ENCODE data around the gene MAN1A1. TPM values are rescaled to one million over a fixed set of nuclear protein-coding genes. Genes with fewer than 3 reads are reported as not detected.

The MAN1A1 gene
- total and polyA plus RNA-seq, 2 of the 4 experiments (the other 2 are of a cell fraction): 5.9 to 6.4 TPM

GRCh38 chr6:119171864-119172588 is 177.5 kb downstream of the MAN1A1 start:
- in situ Hi-C loops (cut with MboI; ENCODE audit: low sequenced_read_pairs): no loop called here
- no peak overlapping the region for H4K91ac ChIP-seq (ENCODE audit: insufficient read depth, low read depth, low read length)
- no peak overlapping the region for H2AFZ ChIP-seq (replicated peaks; ENCODE audit: low read length, poor library complexity)
- H3K79me1 ChIP-seq (ENCODE audit: low read depth in 1 of 2, low read length in 2 of 2): no peaks in the 10 kb centered on the region
- H3K4me1 ChIP-seq (ENCODE audit: control insufficient read depth, insufficient read depth, low read length): no peaks in the 10 kb centered on the region
- no peak overlapping the region for H3K56ac ChIP-seq (ENCODE audit: extremely low read depth, insufficient read depth, low read length)
- dilution Hi-C loops (cut with HindIII; ENCODE audit: low sequenced_read_pairs, unreplicated experiment): no loop called here
- H3K9me1 ChIP-seq (ENCODE audit: insufficient read depth, low read length): peaks cover 2% of the 10 kb centered on the region; the same call in 1 of the 2 replicates
- H3K36me3 ChIP-seq (ENCODE audit: control insufficient read depth, insufficient read depth, low read length): no peaks in the 10 kb centered on the region
- H2BK5ac ChIP-seq (ENCODE audit: low read depth, low read length, poor library complexity, severe bottlenecking): no peak overlapping the region
- DNase-seq (no peak), ATAC-seq (ENCODE audit: low read depth) (no peak)
- intact Hi-C loops (cut with micrococcal nuclease): no loop called here
- H3K4ac ChIP-seq (ENCODE audit: low read depth, low read length): no peak overlapping the region
- no peak overlapping the region for H2BK20ac ChIP-seq (ENCODE audit: low read depth, low read length)
- POLR2A ChIA-PET (ENCODE audit: unreplicated experiment): no interaction called here
- no peaks in the 10 kb centered on the region for H3K9me3 ChIP-seq (ENCODE audit: control insufficient read depth, insufficient read depth, low read length)
- no peak overlapping the region for H4K5ac ChIP-seq (ENCODE audit: low read depth, low read length)
- no peak overlapping the region for H3K18ac ChIP-seq (ENCODE audit: low read depth, low read length)
- H2BK120ac ChIP-seq (ENCODE audit: low read depth, low read length): no peak overlapping the region
- H3K9ac ChIP-seq (ENCODE audit: low read depth, low read length): no peak overlapping the region
- no peak overlapping the region for H2AK5ac ChIP-seq (ENCODE audit: low read depth, low read length)
- BruUV-seq (replicated peaks): no TSS peak
- H4K8ac ChIP-seq (ENCODE audit: low read depth in 2 of 2, low read length in 2 of 2): no peak overlapping the region
- no peak overlapping the region for H2AK9ac ChIP-seq (replicated peaks; ENCODE audit: low read depth, low read length, poor library complexity)
- H2BK15ac ChIP-seq (ENCODE audit: low read depth, low read length): no peak overlapping the region; the same call in 2 of the 3 replicates
- no peak overlapping the region for H3K23ac ChIP-seq (ENCODE audit: low read depth, low read length)
- no peak overlapping the region for H3K4me3 ChIP-seq (ENCODE audit: insufficient read depth, low read depth, low read length)
- TF ChIP-seq RFX5 (IDR thresholded peaks at IDR 0.05; ENCODE audit: low read depth, low read length) (no peak), USF2 (IDR thresholded peaks at IDR 0.05; ENCODE audit: low read depth, low read length) (no peak), POLR2A (IDR thresholded peaks at IDR 0.05; ENCODE audit: low read depth, low read length) (no peak), NFE2L2 (IDR thresholded peaks at IDR 0.05; ENCODE audit: low read depth, low read length) (no peak), BHLHE40 (IDR thresholded peaks at IDR 0.05; ENCODE audit: low read depth, low read length) (no peak), MAZ (IDR thresholded peaks at IDR 0.05; ENCODE audit: borderline replicate concordance, low read depth, low read length) (no peak), RAD21 (IDR thresholded peaks at IDR 0.05; ENCODE audit: low read length) (no peak), MXI1 (IDR thresholded peaks at IDR 0.05; ENCODE audit: borderline replicate concordance, low read depth, low read length) (no peak)
- H3K14ac ChIP-seq (replicated peaks; ENCODE audit: low read depth, low read length): no peak overlapping the region
- no peak overlapping the region for H3K27ac ChIP-seq (ENCODE audit: insufficient read depth, low read length)
- CTCF ChIA-PET: interaction anchor here (1.4 kb wide), 1 partner anchor 43 kb away, joined by 4 read pairs; no protein-coding TSS in a partner anchor
- H3K4me2 ChIP-seq (ENCODE audit: low read depth, low read length): no peak overlapping the region
- H4K20me1 ChIP-seq (ENCODE audit: insufficient read depth, low read length): no peaks in the 10 kb centered on the region
- H3K27me3 ChIP-seq (ENCODE audit: control insufficient read depth, insufficient read depth, low read length): no peaks in the 10 kb centered on the region
